GM21576 (cell line): ENCODE data around the gene MMAB.

Source experiments
- ATAC-seq: cut with Tn5 transposase; IDR thresholded peaks from one replicate; pipeline ENCODE4 v1.9.1; 2021; ENCODE audit warnings: mild to moderate bottlenecking, moderate library complexity; ENCODE audit not compliant: unreplicated experiment

The MMAB gene

GRCh38 chr12:109519787-109520186 is 53.5 kb downstream of the MMAB start:
- no peak for ATAC-seq

- ATAC-seq: no peak
Measured at GRCh38 chr12:109518820-109519665, 54.3 kb downstream of the MMAB start.

DNA sequence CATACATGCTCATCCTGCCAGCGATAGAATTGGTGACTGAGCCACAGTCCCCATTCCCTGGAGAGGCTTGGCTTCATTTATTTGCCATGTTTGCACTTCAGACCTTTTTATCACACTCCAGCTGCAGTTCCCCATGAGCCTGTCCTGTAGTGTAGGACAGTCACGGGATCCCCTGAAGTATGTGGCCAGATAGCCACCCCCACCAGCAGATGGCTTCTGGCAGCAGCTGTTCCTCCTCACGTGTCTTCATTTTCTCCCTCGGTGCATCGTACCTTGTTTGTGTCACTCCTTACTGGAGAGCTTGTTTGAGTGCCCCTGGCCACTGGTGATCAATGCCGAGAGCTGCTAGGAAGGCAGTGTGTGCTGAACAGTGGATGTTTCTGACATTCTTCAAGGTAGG is 55.7 kb downstream of the MMAB start:
- no peak for ATAC-seq

DNA sequence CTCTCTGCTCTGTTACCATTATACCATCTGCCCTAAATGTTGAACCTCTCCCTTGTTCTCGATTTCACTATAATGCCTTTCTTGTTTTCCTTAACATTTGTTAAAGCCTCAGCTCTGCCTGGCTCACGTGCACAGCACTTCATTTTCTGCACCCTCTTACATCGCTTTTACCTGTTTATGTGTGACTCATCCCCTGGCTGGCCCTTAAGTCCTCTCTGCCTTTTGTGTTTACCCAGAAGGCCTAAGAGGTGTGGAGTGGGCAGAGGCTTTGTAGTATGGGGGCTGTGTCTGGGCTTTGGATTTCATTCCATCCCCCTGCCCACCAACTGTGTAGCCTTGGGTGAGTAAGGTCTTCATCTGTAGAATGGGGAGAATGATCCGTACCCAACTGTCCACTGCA is 59.3 kb downstream of the MMAB start:
- no peak for ATAC-seq

DNA sequence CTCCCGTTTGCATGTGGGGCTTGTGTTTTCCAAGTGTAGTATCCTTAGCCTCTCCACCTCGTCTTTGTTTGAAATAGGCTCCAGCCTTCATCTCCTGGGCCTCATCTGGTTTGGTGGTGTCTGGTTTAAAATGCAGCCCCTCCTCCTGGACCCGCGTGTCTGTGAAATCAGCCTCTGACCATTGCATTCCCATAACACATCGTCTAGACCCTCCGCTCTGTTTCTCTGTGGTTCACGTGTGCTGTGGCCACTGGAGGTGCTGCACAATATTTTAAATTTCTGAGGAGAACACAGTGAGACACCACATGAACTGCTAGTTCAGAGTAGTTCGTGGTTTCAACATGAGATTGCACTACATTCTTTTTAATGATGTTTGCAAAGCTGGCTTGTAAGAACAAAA is 60.3 kb downstream of the MMAB start:
- no peak for ATAC-seq

GRCh38 chr12:109512608-109513007 is 60.7 kb downstream of the MMAB start:
- no peak for ATAC-seq

GRCh38 chr12:109510196-109510595 is 63.1 kb downstream of the MMAB start:
- ATAC-seq: no peak

- no peak for ATAC-seq
Measured at GRCh38 chr12:109504068-109504467, 69.2 kb downstream of the MMAB start.
